AG08396 (cell line): Measurements from ENCODE around the gene OR9A4.

Experiments used
- DNase-seq: peaks from one replicate; pipeline ENCODE4 v3.0.0; 2012; ENCODE audit warnings: low spot score, mixed read lengths

Gene OR9A4

GRCh38 chr7:141946796-141947195 is 30.6 kb downstream of the OR9A4 start, which contains the start of gene CLEC5A:
CLEC5A (minus strand) TSS chr7:141946974; CDS start chr7:141946292, 682 bp downstream.
- DNase-seq, result no peak

DNA sequence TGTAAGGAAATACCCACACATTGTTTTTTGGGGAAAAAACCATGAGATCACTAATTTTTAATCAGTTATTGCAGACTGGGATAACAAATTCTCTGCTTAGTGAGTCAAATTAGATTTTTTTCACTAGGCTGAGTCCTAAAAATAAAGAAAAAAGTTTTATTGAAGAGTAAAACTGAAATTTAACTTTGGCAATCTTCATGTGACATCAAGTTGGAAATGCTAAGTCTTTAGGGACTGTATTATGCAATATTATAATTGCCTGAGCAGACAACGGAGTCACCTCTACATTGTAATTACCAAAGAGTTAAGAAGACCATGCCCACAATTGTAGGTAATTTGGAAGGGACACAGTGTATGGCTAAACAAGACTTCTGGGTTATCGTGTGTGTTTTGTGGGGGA is 32.8 kb downstream of the OR9A4 start:
- DNase-seq, result no peak

DNA sequence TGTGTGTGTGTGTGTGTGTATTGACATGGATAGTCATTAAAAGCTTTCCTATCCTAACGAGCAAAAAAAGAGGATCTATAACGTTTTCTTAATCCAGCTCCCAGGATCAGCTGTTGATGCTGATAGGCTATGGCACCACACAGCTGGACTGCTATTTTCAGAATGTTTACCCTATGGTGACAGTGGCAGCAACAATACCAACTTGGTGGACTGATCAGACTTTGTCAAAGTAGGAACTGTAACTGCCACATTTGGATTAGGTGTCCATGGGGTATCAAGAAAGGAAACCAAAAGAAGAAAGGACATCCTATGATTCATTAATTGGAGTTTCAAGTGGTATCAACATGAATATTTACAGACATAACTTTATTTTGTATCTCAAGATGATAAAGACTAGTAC is 33.3 kb downstream of the OR9A4 start:
- DNase-seq, result no peak

DNA sequence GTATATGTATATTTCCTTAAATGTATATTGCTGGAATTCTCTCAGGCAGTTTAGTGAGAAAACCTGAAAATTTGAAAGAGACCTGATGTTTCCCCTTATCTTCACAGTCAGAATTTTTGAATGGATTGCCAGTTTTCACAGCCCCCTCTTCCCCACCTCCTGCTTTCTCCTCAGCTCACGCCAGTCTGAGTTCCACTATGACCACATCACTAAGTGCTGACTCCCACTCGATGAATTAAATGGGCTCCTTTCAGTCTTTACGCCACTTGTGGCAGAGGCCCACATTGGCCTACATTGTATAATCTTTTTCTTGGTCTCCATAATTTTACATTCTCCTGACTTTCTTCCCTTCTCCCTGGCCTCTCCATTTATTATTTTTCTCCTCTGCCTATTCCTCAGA is 33.7 kb downstream of the OR9A4 start:
- DNase-seq, result no peak

GRCh38 chr7:141950806-141951205 is 34.6 kb downstream of the OR9A4 start:
- no peak for DNase-seq

- DNase-seq, result no peak
Measured at GRCh38 chr7:141952461-141952860, 36.3 kb downstream of the OR9A4 start.

DNA sequence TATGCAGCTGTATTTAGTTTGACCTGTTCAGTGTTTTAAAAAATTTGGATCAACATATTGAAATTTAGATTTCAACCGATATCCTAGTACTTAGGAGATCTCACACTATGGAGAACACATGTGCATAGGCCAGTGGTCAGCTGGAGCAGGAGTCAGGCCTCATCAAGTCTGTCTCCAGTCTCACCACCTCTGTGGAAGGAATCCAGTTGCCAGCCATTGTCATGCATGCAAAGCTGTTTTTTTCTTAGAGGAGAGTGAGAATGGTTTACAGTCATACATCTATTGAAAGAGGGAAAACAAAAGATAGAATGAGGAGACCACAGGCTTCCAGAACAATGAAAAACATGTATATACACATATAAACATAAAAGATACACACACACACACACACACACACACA is 38.1 kb downstream of the OR9A4 start:
- DNase-seq, result no peak

DNA sequence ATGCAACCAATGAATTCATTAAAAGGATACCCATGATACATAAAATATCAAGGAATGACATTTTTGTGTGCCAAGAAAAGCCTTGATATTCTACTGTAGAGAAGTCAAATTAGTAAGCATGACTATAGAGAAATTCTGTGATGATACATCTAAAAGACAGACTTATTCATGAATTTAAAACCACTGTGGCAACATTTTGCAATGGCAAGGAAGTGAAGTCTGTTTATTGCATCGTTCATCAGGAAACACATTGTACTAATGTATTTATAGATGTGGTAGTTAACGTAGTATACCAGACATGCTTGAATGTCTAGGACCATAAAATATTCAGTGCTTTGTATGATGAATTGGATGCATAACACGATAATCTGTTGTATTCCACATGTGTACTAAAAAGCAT is 39.9 kb downstream of the OR9A4 start:
- no peak for DNase-seq

DNA sequence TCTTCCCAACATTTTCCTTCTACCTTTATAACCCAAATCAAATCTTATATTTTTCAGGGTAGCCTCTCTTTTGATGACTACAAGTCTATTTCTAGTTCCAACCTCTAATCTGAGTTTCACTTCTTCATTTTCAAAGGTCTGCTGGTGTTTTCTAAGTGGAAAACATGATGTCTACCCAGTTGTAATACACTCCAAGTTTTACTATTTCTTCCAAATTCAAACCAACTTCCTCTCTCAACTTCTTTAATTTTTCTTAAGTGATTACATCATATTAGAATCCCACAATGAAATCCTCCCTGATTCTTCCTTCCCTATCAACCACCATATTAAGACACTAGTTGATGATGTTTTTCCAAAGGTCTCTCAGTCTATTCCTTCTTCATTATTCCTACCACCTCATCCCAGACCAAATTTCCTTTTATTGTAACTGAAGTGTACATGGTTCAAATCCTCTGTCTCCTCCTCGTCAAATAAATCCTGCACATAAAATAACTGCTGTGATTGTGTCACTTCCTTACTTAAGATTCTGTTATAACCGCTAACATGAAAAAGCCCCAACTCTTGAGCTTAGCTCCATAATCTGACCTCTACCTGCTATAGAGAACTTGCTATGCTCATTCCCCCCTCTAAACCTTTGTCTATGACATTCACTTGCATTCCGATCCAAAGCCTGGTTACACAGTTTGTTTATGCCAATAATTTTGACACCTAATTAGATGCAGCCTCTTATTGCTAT is 44.7 kb downstream of the OR9A4 start:
- no peak for DNase-seq
